AG04449 (cell line): ENCODE results near the gene JAK1.

ENCODE experiments used
- CTCF ChIA-PET: fragments of 350-600 bp; formaldehyde crosslinking; extraction: SDS; loops from one replicate; lab custom pipeline; 2021; ENCODE audit warnings: antibody characterized with exemption; lab: Yijun Ruan, JAX
- POLR2A ChIA-PET: fragments of 400-600, 350-600 bp; formaldehyde crosslinking; extraction: SDS; loops from one replicate; lab custom pipeline; 2020; ENCODE audit warnings: antibody characterized with exemption, inconsistent platforms; lab: Yijun Ruan, JAX
- DNase-seq: peaks from one replicate; pipeline ENCODE4 v3.0.0-alpha.2; 2010; ENCODE audit warnings: low read depth, low spot score
- H3K4me3 ChIP-seq: 2 replicates; pipeline ENCODE4 v1.5.1; 2011; ENCODE audit warnings: low read depth, mild to moderate bottlenecking, control low read depth, low read length
- CTCF ChIP-seq: IDR thresholded peaks from one replicate; pipeline ENCODE4 v1.5.1; 2011; ENCODE audit warnings: mild to moderate bottlenecking, moderate library complexity, low read length, control low read depth, inconsistent platforms; ENCODE audit not compliant: insufficient read depth; ENCODE audit errors: missing control alignments

Gene JAK1

GRCh38 chr1:64896551-64896950, 69.8 kb downstream of the JAK1 start:
- TF ChIP-seq CTCF, result no peak
- ChIA-PET POLR2A (no interaction called here), CTCF (interaction anchor here (1.5 kb wide), 1 partner anchor 12 kb away, joined by 6 read pairs; no protein-coding TSS in a partner anchor)
- DNase-seq, result no peak
- H3K4me3 ChIP-seq, result no peak overlapping the region

GRCh38 chr1:64895500-64895899, 70.8 kb downstream of the JAK1 start:
- DNase-seq, result no peak
- CTCF ChIA-PET, result interaction anchor here (1.2 kb wide), 1 partner anchor 14 kb away, joined by 3 read pairs; no protein-coding TSS in a partner anchor

GRCh38 chr1:64894438-64895196, 71.7 kb downstream of the JAK1 start:
- TF ChIP-seq CTCF, result no peak
- CTCF ChIA-PET, result interaction anchor here (1.2 kb wide), 1 partner anchor 13 kb away, joined by 3 read pairs; no protein-coding TSS in a partner anchor
- POLR2A ChIA-PET, result no interaction called here
- no peak overlapping the region for H3K4me3 ChIP-seq
- no peak for DNase-seq

More at GRCh38 chr1:64895500-64895899, 70.8 kb downstream of the JAK1 start:
- no peak for TF ChIP-seq CTCF
- no peak overlapping the region for H3K4me3 ChIP-seq
- POLR2A ChIA-PET, result no interaction called here

- no peak for DNase-seq
- ChIA-PET POLR2A (no interaction called here), CTCF (interaction anchor here (0.8 to 1.8 kb wide), 2 partner anchors 13 to 17 kb away, joined by 3 to 4 read pairs; no protein-coding TSS in a partner anchor)
- TF ChIP-seq CTCF, result no peak
- H3K4me3 ChIP-seq, result no peak overlapping the region
Measured at GRCh38 chr1:64893921-64894320, 72.4 kb downstream of the JAK1 start.

- no peak overlapping the region for H3K4me3 ChIP-seq
- TF ChIP-seq CTCF, result no peak
- CTCF ChIA-PET, result interaction anchor here (0.8 to 1.8 kb wide), 2 partner anchors 12 to 16 kb away, joined by 3 to 4 read pairs; no protein-coding TSS in a partner anchor
- POLR2A ChIA-PET, result no interaction called here
- no peak for DNase-seq
Measured at GRCh38 chr1:64892576-64893573, 73.5 kb downstream of the JAK1 start.
